ENCODE results near the gene C1RL.

DNA sequence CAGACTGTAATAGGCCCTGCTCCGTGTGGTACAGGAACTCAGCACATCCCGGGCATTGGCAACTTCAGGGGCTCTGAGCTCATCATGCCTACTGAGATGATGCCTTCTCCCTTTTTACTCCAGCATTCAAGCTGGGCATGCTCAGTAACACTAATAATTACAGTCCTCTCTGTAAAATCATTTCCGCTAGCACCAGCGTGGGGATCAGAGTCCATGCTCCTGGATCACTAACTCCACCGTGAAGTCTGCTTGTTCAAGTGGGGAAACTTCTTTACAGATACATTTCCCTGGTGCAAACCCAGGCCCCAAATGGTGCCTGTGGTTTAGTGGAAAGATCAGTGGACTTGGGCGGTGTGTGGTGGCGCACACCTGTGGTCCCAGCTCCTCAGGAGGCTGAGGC lies 37.9 kb upstream of the C1RL start:
- TF ChIP-seq, protein P1, sequence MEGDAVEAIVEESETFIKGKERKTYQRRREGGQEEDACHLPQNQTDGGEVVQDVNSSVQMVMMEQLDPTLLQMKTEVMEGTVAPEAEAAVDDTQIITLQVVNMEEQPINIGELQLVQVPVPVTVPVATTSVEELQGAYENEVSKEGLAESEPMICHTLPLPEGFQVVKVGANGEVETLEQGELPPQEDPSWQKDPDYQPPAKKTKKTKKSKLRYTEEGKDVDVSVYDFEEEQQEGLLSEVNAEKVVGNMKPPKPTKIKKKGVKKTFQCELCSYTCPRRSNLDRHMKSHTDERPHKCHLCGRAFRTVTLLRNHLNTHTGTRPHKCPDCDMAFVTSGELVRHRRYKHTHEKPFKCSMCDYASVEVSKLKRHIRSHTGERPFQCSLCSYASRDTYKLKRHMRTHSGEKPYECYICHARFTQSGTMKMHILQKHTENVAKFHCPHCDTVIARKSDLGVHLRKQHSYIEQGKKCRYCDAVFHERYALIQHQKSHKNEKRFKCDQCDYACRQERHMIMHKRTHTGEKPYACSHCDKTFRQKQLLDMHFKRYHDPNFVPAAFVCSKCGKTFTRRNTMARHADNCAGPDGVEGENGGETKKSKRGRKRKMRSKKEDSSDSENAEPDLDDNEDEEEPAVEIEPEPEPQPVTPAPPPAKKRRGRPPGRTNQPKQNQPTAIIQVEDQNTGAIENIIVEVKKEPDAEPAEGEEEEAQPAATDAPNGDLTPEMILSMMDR (IDR thresholded peaks at IDR 0.05; ENCODE audit: low read length): no peak
- TF ChIP-seq EZH2 (optimal IDR thresholded peaks at IDR 0.05; ENCODE audit: low read depth, low read length) (no peak), EZH2phosphoT487 (IDR thresholded peaks at IDR 0.05; ENCODE audit: low read length) (no peak)

All from MM.1S (cell line).